ENCODE results near the gene FAM98C.

DNA sequence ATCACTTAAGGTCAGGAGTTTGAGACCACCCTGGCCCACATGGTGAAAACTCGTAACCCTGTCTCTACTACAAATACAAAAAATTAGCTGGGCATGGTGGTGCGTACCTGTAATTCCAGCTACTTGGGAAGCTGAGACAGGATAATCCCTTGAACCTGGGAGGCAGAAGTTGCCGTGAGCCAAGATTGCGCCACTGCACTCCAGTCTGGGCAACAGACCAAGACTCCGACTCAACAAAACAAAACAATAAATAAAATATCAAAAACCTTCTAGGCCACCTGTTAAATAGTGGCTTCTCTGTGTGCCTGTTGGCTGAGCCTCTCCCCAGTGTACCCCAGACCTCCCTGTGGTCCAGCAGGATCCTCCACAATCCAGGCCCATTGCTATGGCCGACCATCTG is 31.8 kb upstream of the FAM98C start:
- TF ChIP-seq, protein P1, sequence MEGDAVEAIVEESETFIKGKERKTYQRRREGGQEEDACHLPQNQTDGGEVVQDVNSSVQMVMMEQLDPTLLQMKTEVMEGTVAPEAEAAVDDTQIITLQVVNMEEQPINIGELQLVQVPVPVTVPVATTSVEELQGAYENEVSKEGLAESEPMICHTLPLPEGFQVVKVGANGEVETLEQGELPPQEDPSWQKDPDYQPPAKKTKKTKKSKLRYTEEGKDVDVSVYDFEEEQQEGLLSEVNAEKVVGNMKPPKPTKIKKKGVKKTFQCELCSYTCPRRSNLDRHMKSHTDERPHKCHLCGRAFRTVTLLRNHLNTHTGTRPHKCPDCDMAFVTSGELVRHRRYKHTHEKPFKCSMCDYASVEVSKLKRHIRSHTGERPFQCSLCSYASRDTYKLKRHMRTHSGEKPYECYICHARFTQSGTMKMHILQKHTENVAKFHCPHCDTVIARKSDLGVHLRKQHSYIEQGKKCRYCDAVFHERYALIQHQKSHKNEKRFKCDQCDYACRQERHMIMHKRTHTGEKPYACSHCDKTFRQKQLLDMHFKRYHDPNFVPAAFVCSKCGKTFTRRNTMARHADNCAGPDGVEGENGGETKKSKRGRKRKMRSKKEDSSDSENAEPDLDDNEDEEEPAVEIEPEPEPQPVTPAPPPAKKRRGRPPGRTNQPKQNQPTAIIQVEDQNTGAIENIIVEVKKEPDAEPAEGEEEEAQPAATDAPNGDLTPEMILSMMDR (IDR thresholded peaks at IDR 0.05; ENCODE audit: low read depth, low read length, missing input control) = no peak
- TF ChIP-seq FOXA1 (IDR thresholded peaks at IDR 0.05) (no peak), EGR1 (IDR thresholded peaks at IDR 0.05; ENCODE audit: low read depth in 2 of 2) (no peak), YY1 (IDR thresholded peaks at IDR 0.05) (no peak)
